DND-41 (cell line): Measurements from ENCODE around the gene AHRR.

Source experiments
- EZH2 ChIP-seq: IDR thresholded peaks from 3 replicates; pipeline ENCODE4 v1.6.1; 2012; ENCODE audit warnings: borderline replicate concordance, low read depth, mild to moderate bottlenecking, moderate library complexity, low read length, inconsistent platforms; ENCODE audit not compliant: severe bottlenecking
- TF ChIP-seq, protein P1 (sequence below): IDR thresholded peaks from 2 replicates; pipeline ENCODE4 v1.5.1; 2012; ENCODE audit warnings: borderline replicate concordance, low read length, moderate library complexity, mild to moderate bottlenecking; ENCODE audit not compliant: poor library complexity, severe bottlenecking; ENCODE audit errors: extremely low read depth

DNA sequence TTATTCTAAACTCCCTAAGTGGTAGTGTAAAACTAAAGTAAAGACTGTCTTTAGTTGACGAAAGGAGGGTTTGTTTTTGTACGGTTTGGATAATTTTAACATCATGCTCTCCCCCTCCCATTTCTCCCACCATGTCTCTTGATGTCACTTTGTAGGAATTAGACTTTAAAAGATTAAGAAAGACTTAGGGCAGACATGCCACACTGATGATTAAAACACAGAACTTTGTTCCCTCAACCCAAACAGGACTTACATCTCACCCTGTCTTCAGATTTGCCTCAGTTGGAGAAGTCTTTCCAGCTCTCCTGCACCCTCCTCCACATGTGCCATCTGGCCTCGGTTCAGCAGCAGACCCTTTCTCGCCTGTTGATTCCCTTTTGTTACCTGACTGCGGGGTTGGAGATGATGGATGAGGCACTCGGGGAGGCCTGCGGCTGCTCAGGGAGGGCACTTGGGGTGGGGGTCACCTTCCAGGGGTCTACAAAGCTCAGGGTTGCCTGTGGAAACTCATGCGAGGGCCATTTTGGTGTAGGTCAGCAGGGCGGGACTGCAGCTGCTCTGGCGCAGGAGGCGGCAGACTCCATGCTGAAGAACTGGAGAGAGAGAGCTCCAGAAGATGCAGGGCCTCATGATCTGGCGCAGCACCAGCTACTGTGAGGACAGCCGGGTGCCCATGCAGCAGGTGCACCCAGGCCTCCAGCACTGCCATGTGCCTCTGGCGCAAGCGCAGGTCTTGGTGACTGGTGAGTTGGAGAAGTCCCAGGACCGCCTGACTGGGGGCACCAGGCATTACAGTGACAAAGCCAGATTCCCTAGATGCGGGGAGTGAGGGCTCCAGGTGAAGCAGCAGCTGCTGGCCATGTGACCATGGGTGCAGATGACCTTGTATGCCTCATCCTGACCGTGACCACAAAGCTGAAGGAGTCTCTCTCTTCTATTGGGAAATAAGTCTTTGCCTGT lies 96.9 kb downstream of the AHRR start:
- TF ChIP-seq, protein P1, sequence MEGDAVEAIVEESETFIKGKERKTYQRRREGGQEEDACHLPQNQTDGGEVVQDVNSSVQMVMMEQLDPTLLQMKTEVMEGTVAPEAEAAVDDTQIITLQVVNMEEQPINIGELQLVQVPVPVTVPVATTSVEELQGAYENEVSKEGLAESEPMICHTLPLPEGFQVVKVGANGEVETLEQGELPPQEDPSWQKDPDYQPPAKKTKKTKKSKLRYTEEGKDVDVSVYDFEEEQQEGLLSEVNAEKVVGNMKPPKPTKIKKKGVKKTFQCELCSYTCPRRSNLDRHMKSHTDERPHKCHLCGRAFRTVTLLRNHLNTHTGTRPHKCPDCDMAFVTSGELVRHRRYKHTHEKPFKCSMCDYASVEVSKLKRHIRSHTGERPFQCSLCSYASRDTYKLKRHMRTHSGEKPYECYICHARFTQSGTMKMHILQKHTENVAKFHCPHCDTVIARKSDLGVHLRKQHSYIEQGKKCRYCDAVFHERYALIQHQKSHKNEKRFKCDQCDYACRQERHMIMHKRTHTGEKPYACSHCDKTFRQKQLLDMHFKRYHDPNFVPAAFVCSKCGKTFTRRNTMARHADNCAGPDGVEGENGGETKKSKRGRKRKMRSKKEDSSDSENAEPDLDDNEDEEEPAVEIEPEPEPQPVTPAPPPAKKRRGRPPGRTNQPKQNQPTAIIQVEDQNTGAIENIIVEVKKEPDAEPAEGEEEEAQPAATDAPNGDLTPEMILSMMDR, result no peak
- TF ChIP-seq EZH2, result no peak
